Esophagus squamous epithelium (tissue), 4 donors: ENCODE measurements around the gene ASXL3.

Experiments used
- CTCF ChIP-seq, 6 experiments: fragments of 450-650 bp in 4 of 6; fragments of 200-600 bp in 2 of 6; sonication (generic) in 2 of 6; IDR thresholded peaks; one replicate each; pipeline ENCODE4 v1.5.1; 2016 to 2019; ENCODE audit warnings: antibody characterized with exemption in 6 of 6, mild to moderate bottlenecking in 4 of 6, moderate library complexity in 4 of 6
- POLR2A ChIP-seq, 4 donors: fragments of 450-650 bp; IDR thresholded peaks; one replicate each; pipeline ENCODE4 v1.6.1; 2017; ENCODE audit warnings: antibody characterized with exemption in 4 of 4, mild to moderate bottlenecking in 4 of 4, moderate library complexity in 3 of 4

- TF ChIP-seq POLR2A (IDR thresholded peaks at IDR 0.05) (no peak), CTCF (IDR thresholded peaks at IDR 0.05) (no peak)
Observed at GRCh38 chr18:33605250-33605649, 27.2 kb downstream of the ASXL3 start.
